Measurements from ENCODE around the gene ZDHHC14. TPM values are rescaled to one million over a fixed set of nuclear protein-coding genes. Genes with fewer than 3 reads are reported as not detected.
"Not testable (repeated sequence)": the region's sequence is repeated elsewhere in the genome, so short reads cannot be mapped to it uniquely, and the experiment has no call there.

The ZDHHC14 gene
- total RNA-seq, 1 experiment from 2014 or later = 4.9 TPM

DNA sequence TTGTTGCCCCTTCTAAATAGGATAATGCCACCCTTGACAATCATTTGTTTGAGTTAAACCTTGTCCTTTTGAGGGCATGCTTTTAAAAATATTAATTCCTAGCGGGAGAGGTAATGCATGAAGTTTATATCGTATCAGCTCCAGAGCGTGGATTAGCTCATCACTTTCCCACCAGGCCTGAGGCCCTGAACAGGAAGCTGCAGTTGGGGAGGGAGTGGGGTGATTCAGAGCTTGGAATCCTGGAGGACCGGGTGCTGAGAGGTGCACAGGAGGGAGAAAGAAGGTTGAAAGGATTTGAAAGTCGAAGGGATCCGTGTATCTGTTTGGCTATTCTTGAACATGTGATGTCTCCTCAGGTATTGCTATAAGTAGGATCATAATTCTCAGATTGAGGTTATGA, 25.0 kb downstream of the ZDHHC14 start:
- no peaks in the 10 kb centered on the region for H3K27me3 ChIP-seq (ENCODE audit: low read length)
- ATAC-seq (peak; percentile 70; the same call in 1 of the 2 replicates), DNase-seq (peak; percentile 42)
- no peaks in the 10 kb centered on the region for H4K20me1 ChIP-seq (ENCODE audit: low read length)
- H3K9ac ChIP-seq (ENCODE audit: low read length) = no peak overlapping the region
- no peaks in the 10 kb centered on the region for H3K9me3 ChIP-seq (ENCODE audit: low read length)
- H2AFZ ChIP-seq (ENCODE audit: low read length) = no peak overlapping the region
- H3K36me3 ChIP-seq (ENCODE audit: low read depth, low read length) = no peaks in the 10 kb centered on the region
- no peaks in the 10 kb centered on the region for H3K9me2 ChIP-seq (replicated peaks; ENCODE audit: low read length)
- no TSS peak for BruUV-seq (replicated peaks)
- no peak overlapping the region for H3K4me2 ChIP-seq (ENCODE audit: low read length)
- ChIA-PET POLR2A (ENCODE audit: unreplicated experiment) (interaction anchor here (0.5 to 0.6 kb wide), 2 partner anchors 23 to 100 kb away, joined by 3 to 4 read pairs; no protein-coding TSS in a partner anchor), CTCF (no interaction called here)
- H3F3A ChIP-seq (ENCODE audit: low read length, unreplicated experiment) = no peaks in the 10 kb centered on the region
- H3K4me1 ChIP-seq (ENCODE audit: insufficient read depth, low read length) = peaks cover 6% of the 10 kb centered on the region; the same call in 1 of the 2 replicates
- no peak overlapping the region for H3K4me3 ChIP-seq (ENCODE audit: low read length)
- no peak overlapping the region for H3K27ac ChIP-seq (ENCODE audit: low read length)
- no peaks in the 10 kb centered on the region for H3K79me2 ChIP-seq (ENCODE audit: low read length)
- TF ChIP-seq EZH2phosphoT487 (IDR thresholded peaks at IDR 0.05; ENCODE audit: borderline replicate concordance, low read length) (no peak), EZH2 (IDR thresholded peaks at IDR 0.05; ENCODE audit: low read length, unreplicated experiment) (no peak), CTCF (conservative IDR thresholded peaks at IDR 0.05; ENCODE audit: low read depth, low read length) (no peak)
- intact Hi-C loops (cut with micrococcal nuclease) = no loop called here

- ATAC-seq = no peak
- Histone ChIP-seq H3K79me2 (ENCODE audit: low read length) (no peaks in the 10 kb centered on the region), H3K4me3 (ENCODE audit: low read length) (no peak overlapping the region), H3K27ac (ENCODE audit: low read length) (no peak overlapping the region), H3K4me2 (ENCODE audit: low read length) (no peak overlapping the region), H3K27me3 (ENCODE audit: low read length) (no peaks in the 10 kb centered on the region), H3K9ac (ENCODE audit: low read length) (no peak overlapping the region), H3K9me2 (replicated peaks; ENCODE audit: low read length) (no peaks in the 10 kb centered on the region), H3K4me1 (ENCODE audit: insufficient read depth, low read length) (peaks cover 6% of the 10 kb centered on the region; the same call in 1 of the 2 replicates), H4K20me1 (ENCODE audit: low read length) (no peaks in the 10 kb centered on the region), H2AFZ (ENCODE audit: low read length) (no peak overlapping the region), H3K9me3 (ENCODE audit: low read length) (no peaks in the 10 kb centered on the region), H3F3A (ENCODE audit: low read length, unreplicated experiment) (no peaks in the 10 kb centered on the region), H3K36me3 (ENCODE audit: low read depth, low read length) (no peaks in the 10 kb centered on the region)
- no peak for DNase-seq
- POLR2A ChIA-PET (ENCODE audit: unreplicated experiment) = interaction anchor here (0.5 to 0.6 kb wide), 2 partner anchors 22 to 101 kb away, joined by 3 to 4 read pairs; no protein-coding TSS in a partner anchor
- no TSS peak for BruUV-seq (replicated peaks)
- intact Hi-C loops (cut with micrococcal nuclease) = no loop called here
- CTCF ChIA-PET = no interaction called here
- no peak for TF ChIP-seq EZH2phosphoT487 (IDR thresholded peaks at IDR 0.05; ENCODE audit: borderline replicate concordance, low read length)
- no peak for TF ChIP-seq EZH2 (IDR thresholded peaks at IDR 0.05; ENCODE audit: low read length, unreplicated experiment)
- TF ChIP-seq CTCF (conservative IDR thresholded peaks at IDR 0.05; ENCODE audit: low read depth, low read length) = no peak
These were observed 25.7 kb downstream of the ZDHHC14 start for GRCh38 chr6:157406661-157407060.

DNA sequence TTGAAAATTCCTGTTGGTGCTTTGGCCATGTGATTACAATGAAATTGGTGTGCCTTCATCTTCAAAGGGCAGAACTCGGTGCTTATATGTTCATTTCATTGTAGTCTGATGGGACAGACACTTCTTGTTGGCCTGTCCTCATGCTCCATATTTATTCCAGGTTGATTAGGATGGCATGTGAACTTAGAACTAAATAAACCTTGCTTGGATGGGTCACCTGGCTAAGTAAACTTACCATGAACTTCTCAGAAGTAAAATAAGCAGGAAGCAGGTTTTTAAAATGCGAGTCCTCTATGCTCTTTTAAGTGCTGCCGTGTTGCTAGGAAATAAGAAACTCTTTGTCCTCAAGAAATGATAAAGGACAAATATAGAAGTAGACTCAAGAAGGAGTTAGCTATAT, 26.7 kb downstream of the ZDHHC14 start:
- Histone ChIP-seq H3K4me3 (ENCODE audit: low read length) (no peak overlapping the region), H3K4me1 (ENCODE audit: insufficient read depth, low read length) (peaks cover 6% of the 10 kb centered on the region; the same call in 1 of the 2 replicates), H3K9me3 (ENCODE audit: low read length) (no peaks in the 10 kb centered on the region), H3K4me2 (ENCODE audit: low read length) (no peak overlapping the region), H3K36me3 (ENCODE audit: low read depth, low read length) (no peaks in the 10 kb centered on the region), H4K20me1 (ENCODE audit: low read length) (no peaks in the 10 kb centered on the region), H3K27ac (ENCODE audit: low read length) (no peak overlapping the region), H3K79me2 (ENCODE audit: low read length) (no peaks in the 10 kb centered on the region), H2AFZ (ENCODE audit: low read length) (no peak overlapping the region), H3K9me2 (replicated peaks; ENCODE audit: low read length) (no peaks in the 10 kb centered on the region), H3F3A (ENCODE audit: low read length, unreplicated experiment) (no peaks in the 10 kb centered on the region), H3K9ac (ENCODE audit: low read length) (no peak overlapping the region), H3K27me3 (ENCODE audit: low read length) (no peaks in the 10 kb centered on the region)
- POLR2A ChIA-PET (ENCODE audit: unreplicated experiment) = no interaction called here
- CTCF ChIA-PET = no interaction called here
- no TSS peak for BruUV-seq (replicated peaks)
- intact Hi-C loops (cut with micrococcal nuclease) = no loop called here
- TF ChIP-seq CTCF (conservative IDR thresholded peaks at IDR 0.05; ENCODE audit: low read depth, low read length) (no peak), EZH2 (IDR thresholded peaks at IDR 0.05; ENCODE audit: low read length, unreplicated experiment) (no peak), EZH2phosphoT487 (IDR thresholded peaks at IDR 0.05; ENCODE audit: borderline replicate concordance, low read length) (no peak)
- no peak for DNase-seq
- ATAC-seq = no peak

- ATAC-seq; H3K4me2 ChIP-seq (ENCODE audit: low read length); BruUV-seq (replicated peaks); H3K27ac ChIP-seq (ENCODE audit: low read length); H3K36me3 ChIP-seq (ENCODE audit: low read depth, low read length); H3K27me3 ChIP-seq (ENCODE audit: low read length); H4K20me1 ChIP-seq (ENCODE audit: low read length); CTCF ChIA-PET; intact Hi-C loops (cut with micrococcal nuclease); DNase-seq; H3F3A ChIP-seq (ENCODE audit: low read length, unreplicated experiment); H3K9me2 ChIP-seq (replicated peaks; ENCODE audit: low read length); H3K9me3 ChIP-seq (ENCODE audit: low read length); H3K9ac ChIP-seq (ENCODE audit: low read length); H2AFZ ChIP-seq (ENCODE audit: low read length); H3K79me2 ChIP-seq (ENCODE audit: low read length); POLR2A ChIA-PET (ENCODE audit: unreplicated experiment); H3K4me3 ChIP-seq (ENCODE audit: low read length); H3K4me1 ChIP-seq (ENCODE audit: insufficient read depth, low read length): not testable (repeated sequence)
These were observed 27.4 kb downstream of the ZDHHC14 start for GRCh38 chr6:157408427-157408826.

Measured in PC-3 (cell line).